Measurements from ENCODE around the gene ZNF526. TPM values are rescaled to one million over a fixed set of nuclear protein-coding genes. Genes with fewer than 3 reads are reported as not detected.
"Not testable (repeated sequence)": the region's sequence is repeated elsewhere in the genome, so short reads cannot be mapped to it uniquely, and the experiment has no call there.

The ZNF526 gene
- total RNA-seq, 1 donor from 2014 or later: 20.1 TPM

DNA sequence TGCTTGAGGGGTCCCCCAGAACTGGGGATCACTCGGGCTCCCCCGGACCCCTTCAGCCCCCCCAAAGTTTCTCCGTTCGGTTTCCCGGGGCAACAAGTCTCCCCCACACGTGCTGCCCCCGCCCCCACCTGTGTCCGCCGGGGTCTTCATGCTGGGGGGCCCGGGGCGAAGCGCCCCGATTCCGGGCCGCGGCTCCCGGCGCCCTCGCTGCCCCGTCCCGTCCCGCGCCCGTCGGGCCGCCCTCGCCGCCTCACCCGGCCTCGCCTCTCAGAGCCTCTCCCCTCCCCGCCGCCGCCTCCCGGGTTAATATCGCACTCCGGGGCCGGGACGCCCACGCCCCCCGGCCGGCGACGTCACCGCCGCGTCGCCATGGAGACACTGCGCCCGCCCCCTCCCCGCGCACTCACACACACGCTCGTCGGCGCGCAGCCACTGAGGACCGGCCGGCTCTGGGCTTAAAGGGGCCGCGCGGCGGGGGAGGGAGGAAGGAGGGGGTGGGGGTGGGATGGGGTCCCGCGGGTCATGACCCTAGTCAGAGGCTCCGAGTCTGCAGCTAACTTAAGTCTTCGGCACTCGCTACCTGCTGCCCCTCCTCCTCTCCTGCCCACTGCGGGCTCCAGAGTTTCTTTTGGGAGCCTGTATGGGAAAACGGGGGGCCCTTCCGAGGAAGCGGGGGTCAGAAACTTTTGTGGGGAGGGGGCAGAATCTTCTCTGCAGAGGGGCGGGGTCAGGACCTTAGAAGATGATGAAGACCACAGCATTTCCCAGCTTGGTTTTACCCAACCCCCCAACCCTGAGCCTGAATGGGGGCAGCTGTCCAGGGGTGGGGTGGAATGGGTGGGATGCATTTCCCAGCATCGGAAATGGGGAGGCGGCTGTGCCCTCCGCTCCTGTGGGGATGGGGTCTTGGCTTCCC, 35.0 kb downstream of the ZNF526 start, which contains the start of gene ERF:
Gene ERF (minus strand): TSS at position 279 of the 916 bp plus-strand sequence. CDS start 129 bp downstream, at position 150.
- intact Hi-C loops (cut with micrococcal nuclease): loop anchor here (1.0 to 2.0 kb wide), 7 partner anchors 11 to 296 kb away; partner anchors contain the start of genes MEGF8, PAFAH1B3, PRR19 and RABAC1

DNA sequence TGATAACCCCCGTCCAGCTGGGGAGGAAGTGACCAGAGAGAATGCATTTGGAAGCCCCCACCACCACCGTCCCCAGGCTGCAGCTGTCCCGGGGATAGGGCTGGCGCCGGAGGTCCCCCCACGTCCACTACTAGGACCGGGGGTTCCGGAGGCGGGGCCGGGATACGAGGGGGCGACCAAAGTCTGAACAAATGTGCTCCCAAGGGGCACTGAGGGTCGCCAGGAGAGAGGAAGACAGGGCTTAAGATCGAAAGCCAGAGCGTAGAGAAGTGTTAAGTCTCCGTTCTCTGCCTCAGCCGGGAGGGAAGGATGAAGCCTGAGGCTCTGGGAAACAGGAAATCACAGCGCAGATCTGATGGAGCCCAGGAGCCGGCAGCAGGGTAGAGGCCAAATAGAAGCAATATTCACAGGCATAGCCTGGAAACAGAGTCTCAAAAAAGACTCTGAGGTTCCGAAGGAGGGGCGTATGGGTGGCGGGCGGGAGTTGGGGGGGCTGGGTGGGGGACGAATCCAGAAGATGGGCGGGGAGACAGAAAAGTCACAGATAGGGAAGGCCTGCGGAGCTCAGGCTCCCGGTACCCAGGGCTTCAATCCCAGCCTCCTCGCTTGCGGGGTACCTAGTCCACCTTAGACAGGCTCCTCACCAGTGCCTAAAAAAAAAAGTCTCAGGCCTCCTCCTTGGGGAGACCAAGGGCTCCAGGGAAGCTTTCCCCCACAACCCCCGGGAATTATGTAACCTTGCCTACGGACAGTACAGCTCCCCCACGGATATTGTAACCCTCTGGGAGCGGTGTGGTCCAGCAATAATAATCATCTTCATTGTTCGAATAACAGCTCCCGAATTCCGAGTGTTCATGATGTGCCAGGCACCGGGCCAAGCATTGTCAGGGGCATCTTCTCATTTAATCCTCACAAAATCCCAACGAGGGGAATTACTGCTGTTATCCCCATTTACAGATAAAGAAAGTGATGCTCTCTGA, 35.9 kb downstream of the ZNF526 start:
- intact Hi-C loops (cut with micrococcal nuclease): loop anchor here (1.0 to 2.0 kb wide), 7 partner anchors 12 to 297 kb away; partner anchors contain the start of genes MEGF8, PAFAH1B3, PRR19 and RABAC1

DNA sequence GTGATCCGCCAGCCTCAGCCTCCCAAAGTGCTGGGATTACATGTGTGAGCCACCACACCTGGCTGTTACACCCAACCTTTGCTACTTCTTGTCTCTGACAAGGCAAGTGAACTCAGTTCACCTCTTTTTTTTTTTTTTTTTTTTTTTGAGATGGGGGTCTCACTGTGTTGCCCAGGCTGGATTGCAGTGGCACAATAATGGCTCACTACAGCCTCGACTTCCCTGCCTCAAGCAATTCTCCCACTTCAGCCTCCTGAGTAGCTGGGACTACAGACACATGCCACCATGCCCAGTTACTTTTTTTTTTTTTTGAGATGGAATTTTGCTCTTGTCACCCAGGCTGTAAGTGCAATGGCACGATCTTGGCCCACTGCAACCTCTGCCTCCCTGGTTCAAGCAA, 37.7 kb downstream of the ZNF526 start:
- intact Hi-C loops (cut with micrococcal nuclease): not testable (repeated sequence)

DNA sequence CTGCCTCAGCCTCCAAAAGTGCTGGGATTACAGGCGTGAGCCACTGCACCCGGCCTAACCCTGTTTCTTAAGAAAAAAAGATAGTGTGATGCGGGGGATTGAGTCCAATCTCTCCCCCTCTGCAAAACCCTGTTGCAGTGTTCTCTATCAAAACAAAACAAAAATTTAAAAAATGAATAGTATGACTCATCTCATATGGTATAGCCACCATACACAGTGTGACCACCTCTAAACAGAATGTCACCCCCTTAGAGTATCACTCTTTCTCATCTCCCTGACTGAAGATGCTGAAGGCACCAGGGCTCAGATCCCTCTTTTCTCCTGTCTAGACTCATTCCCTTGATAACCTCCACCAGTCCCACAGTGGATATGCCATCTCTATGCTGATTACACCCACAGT, 41.7 kb downstream of the ZNF526 start:
- intact Hi-C loops (cut with micrococcal nuclease): no loop called here

DNA sequence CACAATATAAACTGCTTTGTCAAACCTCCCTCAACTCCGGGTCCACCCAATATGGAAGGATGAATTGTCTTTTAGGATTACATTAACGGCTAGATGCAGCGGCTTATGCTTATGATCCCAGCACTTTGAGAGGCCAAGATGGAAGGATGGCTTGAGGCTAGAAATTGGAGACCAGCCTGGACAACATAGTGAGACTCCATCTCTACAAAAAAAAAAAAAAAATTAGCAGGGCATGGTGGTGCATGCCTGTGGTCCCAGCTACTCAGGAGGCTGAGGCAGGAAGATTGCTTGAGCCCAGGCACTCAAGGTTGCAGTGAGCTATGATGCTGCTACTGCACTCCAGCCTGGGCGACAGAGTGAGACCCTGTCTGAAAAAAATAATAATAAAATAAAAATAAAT, 46.0 kb downstream of the ZNF526 start:
- intact Hi-C loops (cut with micrococcal nuclease): not testable (repeated sequence)

DNA sequence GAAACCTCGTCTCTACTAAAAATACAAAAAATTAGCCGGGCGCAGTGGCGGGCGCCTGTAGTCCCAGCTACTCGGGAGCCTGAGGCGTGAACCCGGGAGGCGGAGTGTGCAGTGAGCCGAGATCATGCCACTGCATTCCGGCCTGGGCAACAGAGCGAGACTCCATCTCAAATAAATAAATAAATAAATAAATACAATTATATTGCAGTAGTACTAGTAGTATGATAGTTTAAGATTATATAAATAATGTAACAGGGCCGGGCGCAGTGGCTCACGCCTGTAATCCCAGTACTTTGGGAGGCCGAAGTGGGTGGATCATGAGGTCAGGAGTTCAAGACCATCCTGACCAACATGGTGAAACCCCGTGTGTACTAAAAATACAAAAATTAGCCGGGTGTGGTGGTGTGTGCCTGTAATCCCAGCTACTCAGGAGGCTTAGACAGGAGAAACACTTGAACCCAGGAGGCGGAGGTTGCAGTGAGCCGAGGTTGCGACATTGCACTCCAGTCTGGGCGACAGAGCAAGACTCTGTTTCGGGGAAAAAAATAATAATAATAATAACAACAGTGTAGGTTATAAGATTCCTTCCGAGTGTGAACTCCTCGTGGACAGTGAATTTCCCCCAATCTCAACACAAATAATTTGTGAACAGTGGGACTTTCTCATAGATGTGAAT, 47.0 kb downstream of the ZNF526 start:
- intact Hi-C loops (cut with micrococcal nuclease): not testable (repeated sequence)

DNA sequence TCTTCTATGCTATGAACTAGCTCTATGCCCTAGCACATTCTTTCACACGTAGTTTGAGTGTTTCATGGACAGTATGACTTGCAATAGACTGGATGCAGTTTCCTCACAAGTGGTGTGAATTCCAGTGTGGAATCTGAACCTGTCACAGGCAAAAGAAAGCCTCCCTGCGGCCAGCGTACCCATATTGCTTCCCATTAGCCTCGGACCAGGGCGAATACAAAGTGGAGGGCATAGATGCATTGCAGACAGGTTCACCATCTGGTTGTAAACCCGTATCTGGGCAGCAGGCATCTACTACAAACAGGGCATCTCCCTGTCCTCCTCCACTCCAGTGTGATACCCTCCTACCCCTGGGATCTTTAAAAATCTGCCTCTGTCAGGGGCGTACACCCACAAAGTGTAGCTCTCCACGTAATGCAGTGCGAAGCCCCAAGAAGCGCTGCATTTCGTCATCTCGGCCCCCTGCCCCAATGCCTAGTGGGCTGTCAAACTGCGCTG, 47.6 kb downstream of the ZNF526 start:
- intact Hi-C loops (cut with micrococcal nuclease): loop anchor here (1.0 to 2.0 kb wide), 14 partner anchors 12 to 1005 kb away; partner anchors contain the start of genes ERF, MEGF8, PAFAH1B3 and PRR19

DNA sequence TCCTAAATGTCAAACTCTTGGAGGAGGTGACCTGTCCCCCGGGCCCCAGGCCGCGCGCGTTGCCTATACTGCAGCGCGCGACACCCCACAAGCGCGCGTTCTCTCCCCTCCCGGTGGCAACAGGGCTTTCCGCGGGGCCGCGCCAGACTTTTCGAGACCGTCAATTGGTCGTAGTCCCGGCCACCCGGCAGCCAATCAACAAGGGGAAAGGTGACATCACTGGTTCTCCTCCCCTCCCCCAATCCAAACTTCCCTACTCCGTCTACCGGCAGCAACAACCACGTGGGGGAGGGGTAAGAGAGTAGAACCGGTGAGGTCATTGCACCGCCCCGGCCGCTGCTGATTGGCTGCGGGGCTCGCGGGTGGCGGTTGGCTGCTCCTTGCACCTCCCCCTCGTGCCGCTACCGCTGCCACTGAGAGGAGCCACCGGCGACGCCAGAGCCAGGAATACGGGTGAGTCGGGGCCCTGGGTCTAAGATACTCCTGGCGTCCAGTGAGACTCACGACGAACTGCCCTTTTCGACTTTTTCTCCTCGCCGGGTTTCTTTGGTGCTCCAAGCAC, 48.1 kb downstream of the ZNF526 start:
- intact Hi-C loops (cut with micrococcal nuclease): loop anchor here (1.0 to 2.0 kb wide), 14 partner anchors 13 to 1005 kb away; partner anchors contain the start of genes ERF, MEGF8, PAFAH1B3 and PRR19

DNA sequence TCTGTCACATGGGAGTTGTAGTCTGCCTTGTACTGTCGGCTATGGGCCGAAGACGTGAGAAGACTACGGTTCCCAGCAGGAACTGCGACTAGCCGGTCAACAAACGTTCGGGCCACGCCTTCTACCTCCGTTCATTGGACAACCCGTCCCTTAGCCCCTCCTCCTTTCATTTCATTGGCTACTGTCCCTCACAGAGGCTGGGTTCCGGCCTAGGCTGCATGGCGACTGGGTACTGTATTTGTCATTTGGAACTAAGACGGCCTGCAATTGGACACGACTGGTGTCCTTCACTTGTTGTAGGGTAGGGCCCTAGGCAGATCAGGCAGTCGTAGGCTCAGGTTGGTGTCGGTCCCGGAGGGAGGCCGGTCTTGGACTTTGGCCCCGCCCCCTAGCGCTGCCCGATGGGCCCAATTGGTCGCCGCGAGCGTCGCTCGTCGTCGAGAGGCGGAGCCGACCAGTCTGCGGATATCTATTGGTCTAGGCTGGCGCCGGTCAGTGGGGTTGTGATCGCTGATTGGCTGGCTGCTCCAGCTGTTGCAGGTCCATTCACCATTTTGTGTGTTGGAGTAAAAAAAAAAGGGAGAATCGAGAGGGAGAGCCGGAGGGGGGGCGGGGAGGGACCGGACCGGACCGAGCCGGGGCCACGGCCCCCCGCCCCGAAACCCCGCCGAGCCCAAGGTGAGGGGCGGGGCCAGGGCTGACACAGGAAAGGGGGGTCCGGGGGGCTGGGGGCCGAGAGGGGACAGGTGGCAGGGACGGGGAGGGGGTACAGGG, 48.8 kb downstream of the ZNF526 start, which contains the start of gene CIC:
Gene CIC (plus strand): TSS at position 549 of the 774 bp plus-strand sequence. CDS start 2,532 bp downstream, outside the sequence.
- intact Hi-C loops (cut with micrococcal nuclease): loop anchor here (1.0 to 2.0 kb wide), 14 partner anchors 14 to 1006 kb away; partner anchors contain the start of genes ERF, MEGF8, PAFAH1B3 and PRR19

DNA sequence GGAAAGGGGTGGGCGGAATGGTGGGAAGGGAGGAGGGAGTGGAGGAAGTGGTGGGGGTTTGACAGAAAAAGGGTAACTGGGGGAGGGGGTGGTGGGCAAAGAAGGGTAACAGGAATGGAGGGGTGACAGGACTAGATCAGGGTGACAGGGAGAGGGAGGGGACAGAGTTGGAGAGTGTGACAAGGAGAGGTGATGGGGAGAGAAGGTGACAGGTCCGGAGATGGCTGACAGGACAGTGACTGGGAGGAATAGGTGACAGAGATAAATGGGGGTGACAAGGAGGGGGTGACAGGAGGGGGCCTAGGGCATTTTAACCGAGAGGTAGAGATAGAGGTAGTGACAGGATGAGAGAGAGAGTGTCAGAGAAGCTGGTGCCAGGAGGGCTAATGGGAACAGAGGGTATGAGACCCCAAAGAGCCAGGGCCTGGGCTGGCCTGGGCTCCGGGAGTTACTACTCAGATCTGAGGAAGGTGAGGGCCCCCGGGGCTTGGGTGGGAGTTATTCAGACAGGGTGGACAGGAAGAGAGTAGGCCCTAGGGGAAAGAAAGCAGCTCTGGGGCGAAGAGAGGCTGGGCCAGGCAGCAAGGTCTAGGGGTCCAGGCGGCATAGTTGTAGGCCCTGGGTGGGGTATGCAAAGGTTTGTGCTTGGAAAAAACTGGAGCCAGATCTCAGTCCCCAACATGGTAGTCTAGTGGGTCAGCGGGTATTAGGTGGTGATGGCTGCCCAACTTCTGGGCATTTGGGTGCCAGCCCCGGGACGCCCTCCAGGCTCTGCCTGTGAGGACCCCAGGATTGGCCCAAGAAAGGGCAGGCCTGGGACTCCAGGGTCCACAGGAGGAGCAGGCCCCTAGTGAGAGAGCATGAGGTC, 49.6 kb downstream of the ZNF526 start:
- intact Hi-C loops (cut with micrococcal nuclease): loop anchor here (2.0 kb wide), 2 partner anchors 147 to 1007 kb away; no protein-coding TSS in a partner anchor

DNA sequence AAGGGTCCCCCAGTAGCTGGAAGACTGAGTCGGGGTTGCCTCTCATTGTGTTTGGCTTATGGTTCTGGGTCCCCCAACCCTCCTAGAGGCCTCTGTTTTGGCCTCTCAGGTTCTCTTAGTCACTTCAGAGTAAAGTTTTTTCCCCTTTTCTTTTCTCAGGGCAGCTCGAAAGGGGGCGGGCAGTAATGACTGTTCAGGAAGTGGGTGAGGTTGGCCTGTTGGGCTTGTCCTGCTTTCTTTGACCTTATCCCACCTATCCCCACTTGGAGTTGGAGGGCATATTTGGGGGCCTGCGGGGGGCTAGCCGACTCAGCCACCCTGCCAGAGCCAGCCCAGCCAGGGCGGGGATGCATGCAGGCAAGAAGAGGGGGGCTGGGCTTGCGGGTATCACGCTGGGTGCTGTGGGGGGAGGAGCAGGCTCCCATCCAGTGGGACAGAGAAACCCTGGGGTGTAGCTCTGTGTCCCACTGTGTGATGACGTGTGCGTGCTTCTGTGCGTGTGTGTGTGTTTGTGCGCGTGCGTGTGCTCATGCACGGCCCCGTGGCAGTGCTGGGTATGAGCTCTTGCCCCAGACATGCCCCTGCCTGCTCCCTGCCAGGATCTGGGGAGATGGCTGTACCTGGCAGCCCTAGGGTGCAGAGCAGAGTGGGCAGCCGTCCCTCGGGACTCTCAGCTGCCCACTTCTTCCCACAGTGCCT, 50.4 kb downstream of the ZNF526 start:
- intact Hi-C loops (cut with micrococcal nuclease): no loop called here

DNA sequence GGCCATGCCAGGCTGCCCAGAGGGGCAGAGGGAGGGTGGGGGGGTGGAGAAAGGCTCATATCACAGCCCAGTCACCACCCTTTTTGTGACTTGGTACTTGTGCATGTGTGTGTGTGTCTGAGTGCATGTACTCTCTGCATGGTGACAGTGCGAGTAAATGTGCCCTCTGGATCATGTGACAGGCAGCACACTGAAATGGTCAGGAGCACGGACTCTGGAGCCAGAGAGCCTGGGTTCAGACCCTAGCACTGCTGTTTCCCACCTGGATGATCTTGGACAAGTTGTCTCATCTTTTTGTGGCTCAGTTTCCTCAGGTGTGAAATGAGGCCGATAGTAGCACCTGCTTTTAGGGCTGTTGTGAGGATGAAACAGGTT, 50.9 kb downstream of the ZNF526 start:
- intact Hi-C loops (cut with micrococcal nuclease): no loop called here

DNA sequence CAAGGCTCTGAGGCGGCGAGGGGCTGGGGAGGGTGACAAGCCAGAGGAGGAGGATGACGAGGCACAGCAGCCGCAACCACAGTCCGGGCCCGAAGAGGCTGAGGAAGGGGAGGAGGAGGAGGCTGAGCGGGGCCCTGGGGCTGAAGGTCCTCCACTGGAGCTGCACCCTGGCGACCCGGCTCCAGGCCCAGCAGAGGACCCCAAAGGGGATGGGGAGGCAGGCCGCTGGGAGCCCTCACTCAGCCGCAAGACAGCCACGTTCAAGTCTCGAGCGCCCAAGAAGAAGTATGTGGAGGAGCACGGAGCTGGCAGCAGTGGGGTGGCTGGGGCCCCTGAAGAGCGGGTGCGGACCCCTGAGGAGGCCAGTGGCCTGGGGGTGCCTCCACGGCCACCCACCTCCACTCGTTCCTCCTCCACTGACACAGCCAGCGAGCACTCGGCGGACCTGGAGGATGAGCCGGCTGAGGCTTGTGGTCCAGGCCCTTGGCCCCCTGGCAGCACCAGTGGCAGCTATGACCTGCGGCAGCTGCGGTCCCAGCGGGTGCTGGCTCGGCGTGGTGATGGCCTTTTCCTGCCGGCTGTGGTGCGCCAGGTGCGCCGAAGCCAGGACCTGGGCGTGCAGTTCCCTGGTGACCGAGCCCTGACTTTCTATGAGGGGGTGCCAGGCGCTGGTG, 51.9 kb downstream of the ZNF526 start:
- intact Hi-C loops (cut with micrococcal nuclease): no loop called here

DNA sequence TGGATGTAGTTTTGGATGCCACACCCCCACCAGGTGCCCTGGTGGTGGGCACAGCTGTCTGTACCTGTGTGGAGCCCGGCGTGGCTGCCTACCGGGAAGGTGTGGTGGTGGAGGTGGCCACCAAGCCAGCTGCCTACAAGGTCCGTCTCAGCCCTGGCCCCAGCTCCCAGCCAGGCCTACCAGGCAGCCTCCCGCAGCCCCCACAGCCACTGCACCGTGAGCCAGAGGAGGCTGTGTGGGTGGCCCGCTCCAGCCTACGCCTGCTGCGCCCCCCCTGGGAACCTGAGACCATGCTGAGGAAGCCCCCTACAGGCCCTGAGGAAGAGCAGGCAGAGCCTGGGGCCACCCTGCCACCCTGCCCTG, 52.4 kb downstream of the ZNF526 start:
- intact Hi-C loops (cut with micrococcal nuclease): no loop called here

DNA sequence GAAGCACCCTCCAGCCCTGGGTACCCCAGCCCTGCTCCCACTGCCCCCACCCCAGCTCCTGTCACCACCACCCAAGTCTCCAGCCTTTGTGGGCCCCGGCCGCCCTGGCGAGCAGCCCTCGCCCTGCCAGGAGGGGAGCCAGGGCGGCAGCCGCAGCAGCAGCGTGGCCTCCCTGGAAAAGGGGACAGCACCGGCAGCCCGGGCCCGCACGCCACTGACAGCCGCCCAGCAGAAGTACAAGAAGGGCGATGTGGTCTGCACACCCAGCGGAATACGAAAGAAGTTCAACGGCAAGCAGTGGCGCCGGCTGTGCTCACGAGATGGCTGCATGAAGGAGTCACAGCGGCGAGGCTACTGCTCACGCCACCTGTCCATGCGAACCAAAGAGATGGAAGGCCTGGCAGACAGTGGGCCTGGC, 52.9 kb downstream of the ZNF526 start:
- intact Hi-C loops (cut with micrococcal nuclease): no loop called here

DNA sequence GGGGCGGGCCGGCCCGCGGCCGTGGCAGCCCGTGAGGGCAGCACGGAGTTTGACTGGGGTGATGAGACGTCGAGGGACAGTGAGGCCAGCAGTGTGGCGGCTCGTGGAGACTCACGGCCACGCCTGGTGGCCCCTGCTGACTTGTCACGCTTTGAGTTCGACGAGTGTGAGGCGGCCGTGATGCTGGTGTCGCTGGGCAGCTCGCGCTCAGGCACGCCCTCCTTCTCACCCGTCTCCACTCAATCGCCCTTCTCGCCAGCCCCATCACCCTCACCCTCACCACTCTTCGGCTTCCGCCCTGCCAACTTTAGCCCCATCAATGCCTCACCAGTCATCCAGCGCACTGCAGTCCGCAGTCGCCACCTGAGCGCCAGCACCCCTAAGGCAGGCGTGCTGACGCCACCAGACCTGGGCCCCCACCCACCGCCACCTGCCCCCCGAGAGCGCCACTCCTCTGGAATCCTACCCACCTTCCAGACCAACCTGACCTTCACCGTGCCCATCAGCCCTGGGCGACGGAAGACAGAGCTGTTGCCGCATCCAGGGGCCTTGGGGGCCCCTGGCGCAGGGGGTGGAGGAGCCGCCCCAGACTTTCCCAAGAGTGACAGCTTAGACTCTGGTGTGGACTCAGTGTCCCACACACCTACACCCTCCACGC, 53.4 kb downstream of the ZNF526 start:
- intact Hi-C loops (cut with micrococcal nuclease): no loop called here

Data from T-helper 1 cell treated with Interleukin-12 subunit alpha and Interleukin-12 subunit beta and Interleukin-4 antibody, amounts not matched to agents 30 ng/mL and 1 ng/mL, for 36 hours (primary cell).